Mesenchymal stem cell (in vitro differentiated cells and primary cell): ENCODE measurements around the gene MXD1.

ENCODE experiments used
- DNase-seq: peaks from one replicate; pipeline ENCODE4 v3.0.0-alpha.2; 2013
- H2AFZ ChIP-seq: one replicate; pipeline ENCODE4 v1.6.1; 2013; ENCODE audit warnings: low read depth, mild to moderate bottlenecking, control low read depth, inconsistent platforms, low read length, moderate library complexity
- H2AK5ac ChIP-seq: 2 replicates; pipeline ENCODE4 v1.6.1; 2013; ENCODE audit warnings: low read length, moderate library complexity, mild to moderate bottlenecking, inconsistent platforms; ENCODE audit not compliant: severe bottlenecking
- H2BK120ac ChIP-seq: one replicate; pipeline ENCODE4 v1.6.1; 2013; ENCODE audit warnings: low read depth, mild to moderate bottlenecking, inconsistent platforms, low read length, moderate library complexity
- H2BK12ac ChIP-seq, 2 experiments: one replicate each; pipeline ENCODE4 v1.6.1; 2013; ENCODE audit warnings: inconsistent platforms in 2 of 2, low read length in 2 of 2, mild to moderate bottlenecking in 2 of 2, moderate library complexity in 2 of 2, control low read depth in 1 of 2
- H2BK15ac ChIP-seq: one replicate; pipeline ENCODE4 v1.6.1; 2013; ENCODE audit warnings: mild to moderate bottlenecking, low read depth, inconsistent platforms; ENCODE audit not compliant: poor library complexity, severe bottlenecking
- H2BK5ac ChIP-seq: 2 replicates; pipeline ENCODE4 v1.6.1; 2013; ENCODE audit warnings: low read depth, mild to moderate bottlenecking, low read length, control low read depth, inconsistent platforms; ENCODE audit not compliant: poor library complexity, severe bottlenecking
- H3K14ac ChIP-seq, 2 experiments: one replicate each; pipeline ENCODE4 v1.6.1; 2013; ENCODE audit warnings: inconsistent platforms in 2 of 2, low read length in 2 of 2, control low read depth in 1 of 2, mild to moderate bottlenecking in 1 of 2, moderate library complexity in 1 of 2
- H3K18ac ChIP-seq, 2 experiments: one replicate each; pipeline ENCODE4 v1.6.1; 2013; ENCODE audit warnings: inconsistent platforms in 2 of 2, low read length in 2 of 2, control low read depth in 1 of 2, low read depth in 1 of 2, mild to moderate bottlenecking in 1 of 2
- H3K23ac ChIP-seq, 2 experiments: one replicate each; pipeline ENCODE4 v1.6.1; 2013; ENCODE audit warnings: inconsistent platforms in 2 of 2, low read length in 2 of 2, mild to moderate bottlenecking in 2 of 2, moderate library complexity in 2 of 2, control low read depth in 1 of 2
- H3K27ac ChIP-seq: 2 replicates; pipeline ENCODE4 v1.5.1; 2013; ENCODE audit warnings: mild to moderate bottlenecking, moderate library complexity, low read length, control low read depth, inconsistent platforms; ENCODE audit not compliant: poor library complexity, severe bottlenecking
- H3K27me3 ChIP-seq, 2 experiments: 2 replicates each; pipeline versions ENCODE4 v1.6.1 to v1.7.0; 2013; ENCODE audit warnings: low read length in 2 of 2, mild to moderate bottlenecking in 2 of 2, moderate library complexity in 2 of 2, control low read depth in 1 of 2, inconsistent platforms in 1 of 2; ENCODE audit not compliant: control insufficient read depth in 1 of 2, insufficient read depth in 1 of 2
- H3K36me3 ChIP-seq, 2 experiments: 2 replicates each; pipeline versions ENCODE4 v1.6.1 to v1.7.0; 2013; ENCODE audit warnings: low read length in 2 of 2, control low read depth in 1 of 2, inconsistent platforms in 1 of 2, low read depth in 1 of 2, mild to moderate bottlenecking in 1 of 2; ENCODE audit not compliant: insufficient read depth in 2 of 2, control insufficient read depth in 1 of 2
- H3K4ac ChIP-seq, 2 experiments: one replicate each; pipeline ENCODE4 v1.6.1; 2013; ENCODE audit warnings: inconsistent platforms in 2 of 2, low read length in 2 of 2, mild to moderate bottlenecking in 2 of 2, moderate library complexity in 2 of 2, control low read depth in 1 of 2, low read depth in 1 of 2
- H3K4me1 ChIP-seq: 2 replicates; pipeline ENCODE4 v1.6.1; 2013; ENCODE audit warnings: low read depth, low read length, control low read depth; ENCODE audit not compliant: control insufficient read depth, insufficient read depth
- H3K4me2 ChIP-seq: 2 replicates; pipeline ENCODE4 v1.6.1; 2013; ENCODE audit warnings: low read length, mild to moderate bottlenecking, inconsistent platforms; ENCODE audit not compliant: poor library complexity, severe bottlenecking
- H3K4me3 ChIP-seq, 2 experiments: 2 replicates each; pipeline versions ENCODE4 v1.5.1 to v1.7.0; 2013; ENCODE audit warnings: low read length in 2 of 2, mild to moderate bottlenecking in 2 of 2, control low read depth in 1 of 2, low read depth in 1 of 2; ENCODE audit not compliant: insufficient read depth in 1 of 2
- H3K79me1 ChIP-seq: replicated peaks from 2 replicates; pipeline ENCODE4 v1.6.1; 2013; ENCODE audit warnings: mild to moderate bottlenecking, control low read depth, low read length, inconsistent platforms; ENCODE audit not compliant: poor library complexity, severe bottlenecking
- H3K9ac ChIP-seq: 2 replicates; pipeline ENCODE4 v1.7.0; 2013; ENCODE audit warnings: mild to moderate bottlenecking, low read length, moderate library complexity
- H3K9me3 ChIP-seq: 2 replicates; pipeline ENCODE4 v1.7.0; 2013; ENCODE audit warnings: mild to moderate bottlenecking, low read length; ENCODE audit not compliant: control insufficient read depth
- H4K8ac ChIP-seq: one replicate; pipeline ENCODE4 v1.6.1; 2013; ENCODE audit warnings: inconsistent platforms, mild to moderate bottlenecking, low read length, moderate library complexity
- H4K91ac ChIP-seq: one replicate; pipeline ENCODE4 v1.6.1; 2013; ENCODE audit warnings: mild to moderate bottlenecking, low read length, inconsistent platforms
- WGBS: methylation state at CpG from one replicate; pipeline ENCODE4 v1.1.7; 2013; ENCODE audit warnings: mixed read lengths; 5-methylcytosine and 5-hydroxymethylcytosine counted together

Gene MXD1

GRCh38 chr2:69916106-69916505 lies 1.2 kb downstream of the MXD1 start:
- Histone ChIP-seq H3K4me2 (no peak overlapping the region), H3K18ac (no peak overlapping the region), H3K23ac (no peak overlapping the region), H3K27ac (no peak overlapping the region), H3K9ac (peak overlapping the region; percentile 83), H3K27me3 (no peaks in the 10 kb centered on the region), H3K9me3 (no peaks in the 10 kb centered on the region), H3K4ac (no peak overlapping the region), H3K79me1 (peaks cover 5% of the 10 kb centered on the region), H4K8ac (no peak overlapping the region), H4K91ac (no peak overlapping the region), H3K4me3 (peak overlapping the region in 1 of 2 experiments; percentile 79), H2BK5ac (no peak overlapping the region), H3K36me3 (peaks cover 0 to 44% of the 10 kb centered on the region in 2 experiments), H3K14ac (no peak overlapping the region), H2AFZ (no peak overlapping the region), H2BK15ac (no peak overlapping the region), H3K4me1 (peaks cover 2% of the 10 kb centered on the region), H2AK5ac (no peak overlapping the region), H2BK12ac (no peak overlapping the region), H2BK120ac (no peak overlapping the region)
- no CpG with 5 or more reads among the region's 2 CpGs for WGBS
- DNase-seq: no peak

GRCh38 chr2:69917852-69918251 lies 2.9 kb downstream of the MXD1 start:
- Histone ChIP-seq H3K36me3 (peaks cover 0 to 50% of the 10 kb centered on the region in 2 experiments), H3K9ac (peak overlapping the region; percentile 83), H3K79me1 (peaks cover 7% of the 10 kb centered on the region), H3K23ac (no peak overlapping the region), H3K4me3 (peak overlapping the region in 1 of 2 experiments; percentile 55), H3K18ac (no peak overlapping the region), H3K4ac (no peak overlapping the region), H2AK5ac (no peak overlapping the region), H3K4me1 (peaks cover 2% of the 10 kb centered on the region), H3K27me3 (no peaks in the 10 kb centered on the region), H4K91ac (no peak overlapping the region), H2BK5ac (no peak overlapping the region), H2BK15ac (no peak overlapping the region), H3K4me2 (no peak overlapping the region), H2BK12ac (no peak overlapping the region), H3K14ac (no peak overlapping the region), H2BK120ac (no peak overlapping the region), H3K27ac (no peak overlapping the region), H4K8ac (no peak overlapping the region), H2AFZ (no peak overlapping the region), H3K9me3 (no peaks in the 10 kb centered on the region)
- 46% methylated on average over 3 of the region's 3 CpGs for WGBS
- peak; percentile 85 for DNase-seq

DNA sequence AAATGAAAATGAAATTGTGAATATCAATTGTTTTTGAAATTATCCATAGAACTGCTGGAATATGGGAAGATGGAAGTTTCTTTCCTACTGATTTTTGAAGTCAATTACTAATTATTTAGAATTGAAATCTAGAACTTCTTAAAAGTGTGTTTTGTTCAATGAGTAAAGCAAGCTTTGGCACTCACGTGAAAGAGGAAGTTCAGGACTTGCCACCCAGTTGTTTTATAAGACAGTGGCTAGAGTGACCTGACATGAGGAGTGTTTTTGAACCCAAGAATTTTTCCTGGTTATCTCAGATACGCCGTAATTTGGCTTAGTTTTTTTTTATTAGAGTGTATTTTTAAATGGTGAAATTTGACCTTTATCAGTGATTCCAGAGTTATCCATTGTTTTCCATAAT lies 3.5 kb downstream of the MXD1 start:
- H3K4me3 ChIP-seq: peak overlapping the region in 1 of 2 experiments; percentile 55
- WGBS: over 99% methylated on average over 3 of the region's 3 CpGs

GRCh38 chr2:69923116-69923515 lies 8.2 kb downstream of the MXD1 start:
- Histone ChIP-seq H3K27ac (no peak overlapping the region), H3K9me3 (no peaks in the 10 kb centered on the region), H2BK120ac (no peak overlapping the region), H3K4me1 (no peaks in the 10 kb centered on the region), H3K4ac (no peak overlapping the region), H2AFZ (no peak overlapping the region), H2BK5ac (no peak overlapping the region), H2AK5ac (no peak overlapping the region), H3K9ac (no peak overlapping the region), H2BK12ac (no peak overlapping the region), H3K18ac (no peak overlapping the region), H3K27me3 (no peaks in the 10 kb centered on the region), H3K14ac (no peak overlapping the region), H3K23ac (no peak overlapping the region), H4K91ac (no peak overlapping the region), H3K4me2 (no peak overlapping the region), H4K8ac (no peak overlapping the region), H2BK15ac (no peak overlapping the region), H3K36me3 (peaks cover 0 to 80% of the 10 kb centered on the region in 2 experiments), H3K79me1 (peaks cover 4% of the 10 kb centered on the region), H3K4me3 (no peak overlapping the region)
- DNase-seq: no peak
- WGBS: 100% methylated on average over 3 of the region's 3 CpGs

More for the DNA sequence above, 3.5 kb downstream of the MXD1 start:
- no peak overlapping the region for H4K8ac ChIP-seq
- H3K23ac ChIP-seq: no peak overlapping the region
- no peak overlapping the region for H2BK120ac ChIP-seq
- no peak overlapping the region for H2BK12ac ChIP-seq
- peaks cover 2% of the 10 kb centered on the region for H3K4me1 ChIP-seq
- no peak overlapping the region for H2BK5ac ChIP-seq
- H3K4me2 ChIP-seq: no peak overlapping the region
- H3K18ac ChIP-seq: no peak overlapping the region
- H3K4ac ChIP-seq: no peak overlapping the region
- no peak overlapping the region for H2AK5ac ChIP-seq
- H3K9ac ChIP-seq: peak overlapping the region; percentile 83
- no peak overlapping the region for H2AFZ ChIP-seq
- no peak overlapping the region for H4K91ac ChIP-seq
- H3K79me1 ChIP-seq: peaks cover 5% of the 10 kb centered on the region
- no peak overlapping the region for H3K27ac ChIP-seq
- H3K27me3 ChIP-seq: no peaks in the 10 kb centered on the region
- no peak overlapping the region for H3K14ac ChIP-seq
- H3K9me3 ChIP-seq: no peaks in the 10 kb centered on the region
- no peak for DNase-seq
- H3K36me3 ChIP-seq: peaks cover 0 to 51% of the 10 kb centered on the region in 2 experiments
- H2BK15ac ChIP-seq: no peak overlapping the region
